HT1080 (cell line): ENCODE measurements around the gene FOXP1. TPM values are rescaled to one million over a fixed set of nuclear protein-coding genes. Genes with fewer than 3 reads are reported as not detected.

Experiments used
- DNase-seq: peaks from one replicate; pipeline ENCODE4 v3.0.0-alpha.2; 2015; ENCODE audit warnings: low read depth
- total RNA-seq: library from RNA; depleted of rRNA; stranded (reverse); fragments of >200 nt; shearing (Covaris generic); gene quantifications from 2 replicates; pipeline ENCODE4 v1.2.3, GENCODE V29; 2014

FOXP1 gene
- total RNA-seq, 1 experiment from 2014 or later = 65.9 TPM

- DNase-seq = no peak
These were observed 18.2 kb downstream of the FOXP1 start for GRCh38 chr3:71565316-71565715.

- DNase-seq = no peak
These were observed 19.2 kb downstream of the FOXP1 start for GRCh38 chr3:71564361-71564760.

GRCh38 chr3:71563827-71564226, 19.7 kb downstream of the FOXP1 start:
- no peak for DNase-seq

GRCh38 chr3:71562938-71563337, 20.6 kb downstream of the FOXP1 start:
- no peak for DNase-seq

- peak; percentile 19 for DNase-seq
These were observed 22.9 kb downstream of the FOXP1 start for GRCh38 chr3:71560665-71561064.

GRCh38 chr3:71559578-71560162, 23.9 kb downstream of the FOXP1 start:
- no peak for DNase-seq

GRCh38 chr3:71559021-71559420, 24.5 kb downstream of the FOXP1 start:
- DNase-seq = no peak

- no peak for DNase-seq
These were observed 28.9 kb downstream of the FOXP1 start for GRCh38 chr3:71554649-71555048.

GRCh38 chr3:71551311-71551919, 32.1 kb downstream of the FOXP1 start:
- peak; percentile 36 for DNase-seq

- DNase-seq = no peak
These were observed 33.6 kb downstream of the FOXP1 start for GRCh38 chr3:71549951-71550350.

GRCh38 chr3:71548705-71549384, 34.7 kb downstream of the FOXP1 start:
- no peak for DNase-seq

- no peak for DNase-seq
These were observed 36.0 kb downstream of the FOXP1 start for GRCh38 chr3:71547249-71548198.

GRCh38 chr3:71546821-71547220, 36.7 kb downstream of the FOXP1 start:
- DNase-seq = no peak

- DNase-seq = no peak
These were observed 38.2 kb downstream of the FOXP1 start for GRCh38 chr3:71545330-71545729.

- no peak for DNase-seq
These were observed 40.0 kb downstream of the FOXP1 start for GRCh38 chr3:71543371-71544016.

GRCh38 chr3:71542521-71543370, 40.8 kb downstream of the FOXP1 start:
- peak; percentile 39 for DNase-seq

- no peak for DNase-seq
These were observed 42.2 kb downstream of the FOXP1 start for GRCh38 chr3:71541313-71541712.

GRCh38 chr3:71537211-71537611, 46.3 kb downstream of the FOXP1 start:
- peak; percentile 95 for DNase-seq

- peak; percentile 77 for DNase-seq
These were observed 47.1 kb downstream of the FOXP1 start for GRCh38 chr3:71536376-71536965.

- no peak for DNase-seq
These were observed 49.9 kb downstream of the FOXP1 start for GRCh38 chr3:71533588-71533987.
